ENCODE measurements around the gene RXFP4. TPM values are rescaled to one million over a fixed set of nuclear protein-coding genes. Genes with fewer than 3 reads are reported as not detected.
A peak's percentile ranks its signal among the peaks of the same experiment; 100 is the strongest.

The RXFP4 gene
- total RNA-seq, 4 donors from 2014 or later = 0.80 to 11.6 (median 2.5) TPM

GRCh38 chr1:155978973-155979429, 37.6 kb downstream of the RXFP4 start:
- no peaks in the 10 kb centered on the region for H3K36me3 ChIP-seq
- 1% methylated on average over 8 of the region's 8 CpGs; no CpG with 5 or more reads in 1 of the 2 donors for WGBS, 2 donors (ENCODE audit: low coverage in 1 of 2)
- H3K27me3 ChIP-seq = no peaks in the 10 kb centered on the region
- in situ Hi-C loops (cut with MboI; ENCODE audit: low pct_ligation_motif_present in 1 of 4, low pct_unique_long_range_greater_than_20kb in 1 of 4, low sequenced_read_pairs in 3 of 4) = no loop called here
- H3K9me3 ChIP-seq = no peaks in the 10 kb centered on the region
- TF ChIP-seq EP300 (IDR thresholded peaks at IDR 0.05; ENCODE audit: low read depth) (no peak), CTCF (IDR thresholded peaks at IDR 0.05) (no peak), POLR2A (IDR thresholded peaks at IDR 0.05) (no peak), POLR2AphosphoS5 (IDR thresholded peaks at IDR 0.05) (no peak)
- DNase-seq = peak; percentile 47
- peak overlapping the region; percentile 92 to 96 (median 94) for H3K27ac ChIP-seq
- intact Hi-C loops (cut with DNase I; ENCODE audit: low total_unique reads) = no loop called here
- H3K4me3 ChIP-seq = peak overlapping the region; percentile 70 to 75 (median 72)
- peaks cover 48 to 91% (median 68%) of the 10 kb centered on the region in 4 donors for H3K4me1 ChIP-seq

- no peaks in the 10 kb centered on the region for H3K9me3 ChIP-seq
- no peak for TF ChIP-seq EP300 (IDR thresholded peaks at IDR 0.05; ENCODE audit: low read depth)
- no peak for TF ChIP-seq POLR2AphosphoS5 (IDR thresholded peaks at IDR 0.05)
- no peak for TF ChIP-seq POLR2A (IDR thresholded peaks at IDR 0.05)
- no peak for TF ChIP-seq CTCF (IDR thresholded peaks at IDR 0.05)
- no peaks in the 10 kb centered on the region for H3K27me3 ChIP-seq
- peak; percentile 50 for DNase-seq
- H3K4me3 ChIP-seq = peak overlapping the region in 3 of 4 donors; percentile 70 to 75 (median 72)
- WGBS, 2 donors (ENCODE audit: low coverage in 1 of 2) = 21% methylated on average over 4 of the region's 4 CpGs; no CpG with 5 or more reads in 1 of the 2 donors
- peaks cover 44 to 83% (median 60%) of the 10 kb centered on the region in 4 donors for H3K4me1 ChIP-seq
- peak overlapping the region; percentile 92 to 96 (median 94) for H3K27ac ChIP-seq
- no peaks in the 10 kb centered on the region for H3K36me3 ChIP-seq
- intact Hi-C loops (cut with DNase I; ENCODE audit: low total_unique reads) = no loop called here
- in situ Hi-C loops (cut with MboI; ENCODE audit: low pct_ligation_motif_present in 1 of 4, low pct_unique_long_range_greater_than_20kb in 1 of 4, low sequenced_read_pairs in 3 of 4) = loop anchor here in 3 of 4 donors (5.0 to 10.0 kb wide), 2 partner anchors 42 to 45 kb away; partner anchors contain the start of gene KHDC4 (in 2 of the 3)
Measured at GRCh38 chr1:155979597-155980343, 38.3 kb downstream of the RXFP4 start.

GRCh38 chr1:155981266-155982088, 40.0 kb downstream of the RXFP4 start:
- Histone ChIP-seq H3K27me3 (no peaks in the 10 kb centered on the region), H3K27ac (peak overlapping the region; percentile 92 to 96 (median 94)), H3K4me3 (no peak overlapping the region), H3K36me3 (no peaks in the 10 kb centered on the region), H3K4me1 (peaks cover 32 to 66% (median 44%) of the 10 kb centered on the region in 4 donors), H3K9me3 (no peaks in the 10 kb centered on the region)
- TF ChIP-seq CTCF (IDR thresholded peaks at IDR 0.05) (no peak), POLR2A (IDR thresholded peaks at IDR 0.05) (no peak), EP300 (IDR thresholded peaks at IDR 0.05; ENCODE audit: low read depth) (no peak), POLR2AphosphoS5 (IDR thresholded peaks at IDR 0.05) (no peak)
- intact Hi-C loops (cut with DNase I; ENCODE audit: low total_unique reads) (no loop called here), in situ Hi-C loops (cut with MboI; ENCODE audit: low pct_ligation_motif_present in 1 of 4, low pct_unique_long_range_greater_than_20kb in 1 of 4, low sequenced_read_pairs in 3 of 4) (loop anchor here in 3 of 4 donors (5.0 to 10.0 kb wide), 2 partner anchors 44 to 47 kb away; partner anchors contain the start of gene KHDC4 (in 2 of the 3))
- WGBS, 2 donors (ENCODE audit: low coverage in 1 of 2) = 61% methylated on average over 6 of the region's 6 CpGs; no CpG with 5 or more reads in 1 of the 2 donors
- peak; percentile 56 for DNase-seq

GRCh38 chr1:155982106-155982505, 40.7 kb downstream of the RXFP4 start:
- in situ Hi-C loops (cut with MboI; ENCODE audit: low pct_ligation_motif_present in 1 of 4, low pct_unique_long_range_greater_than_20kb in 1 of 4, low sequenced_read_pairs in 3 of 4) = loop anchor here in 3 of 4 donors (5.0 to 10.0 kb wide), 2 partner anchors 45 to 47 kb away; partner anchors contain the start of gene KHDC4 (in 2 of the 3)
- TF ChIP-seq CTCF (IDR thresholded peaks at IDR 0.05) = no peak
- TF ChIP-seq EP300 (IDR thresholded peaks at IDR 0.05; ENCODE audit: low read depth) = no peak
- no peak for TF ChIP-seq POLR2AphosphoS5 (IDR thresholded peaks at IDR 0.05)
- no peak for TF ChIP-seq POLR2A (IDR thresholded peaks at IDR 0.05)
- peaks cover 32 to 60% (median 39%) of the 10 kb centered on the region in 4 donors for H3K4me1 ChIP-seq
- intact Hi-C loops (cut with DNase I; ENCODE audit: low total_unique reads) = no loop called here
- no peaks in the 10 kb centered on the region for H3K27me3 ChIP-seq
- no peaks in the 10 kb centered on the region for H3K9me3 ChIP-seq
- H3K27ac ChIP-seq = peak overlapping the region; percentile 92 to 96 (median 94)
- DNase-seq = no peak
- H3K4me3 ChIP-seq = no peak overlapping the region
- H3K36me3 ChIP-seq = no peaks in the 10 kb centered on the region
- WGBS, 2 donors (ENCODE audit: low coverage in 1 of 2) = 76 to 86% methylated on average over 2 to 7 of the region's 7 CpGs

Data from transverse colon (tissue), 4 donors.